Kidney (tissue), 14 donors: ENCODE results near the gene MED13L. TPM values are rescaled to one million over a fixed set of nuclear protein-coding genes. Genes with fewer than 3 reads are reported as not detected.

ENCODE experiments used
- DNase-seq, 5 donors: peaks; one replicate each; pipeline ENCODE4 v3.0.0-alpha.2; 2013 to 2020
- FAIRE-seq: peaks from 2 replicates; lab custom pipeline; 2012; peaks lifted over from hg19 to GRCh38; lab: Jason Lieb, UNC
- H3K27ac ChIP-seq, 2 donors: one replicate each; pipeline ENCODE4 v1.7.0; 2013; ENCODE audit warnings: low read depth in 2 of 2, low read length in 2 of 2, inconsistent platforms in 1 of 2
- H3K27me3 ChIP-seq: one replicate; pipeline ENCODE4 v1.7.1; 2013; ENCODE audit warnings: low read length, inconsistent platforms; ENCODE audit not compliant: control insufficient read depth, insufficient read depth
- H3K36me3 ChIP-seq, 3 donors: one replicate each; pipeline versions ENCODE4 v1.7.0 to v1.7.1; 2013; ENCODE audit warnings: low read length in 3 of 3, control low read depth in 1 of 3, inconsistent platforms in 1 of 3; ENCODE audit not compliant: insufficient read depth in 3 of 3, control insufficient read depth in 2 of 3
- H3K4me1 ChIP-seq, 3 donors: one replicate each; pipeline versions ENCODE4 v1.7.0 to v1.7.1; 2013; ENCODE audit warnings: low read length in 3 of 3, inconsistent platforms in 1 of 3, low read depth in 1 of 3; ENCODE audit not compliant: control insufficient read depth in 2 of 3, insufficient read depth in 2 of 3
- H3K4me3 ChIP-seq, 3 donors: one replicate each; pipeline versions ENCODE4 v1.7.0 to v1.8.1; 2013; ENCODE audit warnings: low read length in 3 of 3, control low read depth in 1 of 3, inconsistent platforms in 1 of 3
- H3K9ac ChIP-seq, 3 donors: one replicate each; pipeline versions ENCODE4 v1.7.0 to v1.7.1; 2013; ENCODE audit warnings: low read length in 3 of 3, control low read depth in 1 of 3, inconsistent platforms in 1 of 3
- H3K9me3 ChIP-seq, 3 donors: one replicate each; pipeline versions ENCODE4 v1.7.0 to v1.7.1; 2013; ENCODE audit warnings: low read length in 3 of 3, control low read depth in 1 of 3, inconsistent platforms in 1 of 3; ENCODE audit not compliant: control insufficient read depth in 2 of 3, insufficient read depth in 1 of 3
- CTCF ChIP-seq: IDR thresholded peaks from 3 replicates; pipeline ENCODE4 v1.5.1; 2012; ENCODE audit warnings: mild to moderate bottlenecking, moderate library complexity, borderline replicate concordance; ENCODE audit not compliant: insufficient read depth; ENCODE audit errors: extremely low read depth
- intact Hi-C: fragments of 100-400 bp; cut with DNase I; formaldehyde crosslinking; loops from one replicate; pipeline ENCODE4 v1.11.1; 2022
- polyA plus RNA-seq: library from polyadenylated mRNA; stranded (reverse); fragments of 350-450 nt; fragmentation: Illumina TruSeq; extraction: RNeasy Lipid Tissue Mini Kit (QIAGEN cat#74804); gene quantifications from one replicate; pipeline ENCODE4 v1.2.3, GENCODE V29; 2014; ENCODE audit warnings: low read depth, low replicate concordance; ENCODE audit not compliant: insufficient read depth
- total RNA-seq: library from RNA; stranded (reverse); fragmentation: NEBNext Ultra II Directional; extraction: Animal tissue kit (Norgen Biotek cat#: 25700); gene quantifications from one replicate; pipeline ENCODE4 v1.2.1, GENCODE V29; 2021
- donor health status: control.
- donor health status: control.
- donor health status: control.
- donor health status: control.
- donor health status: control.
- donor health status: DM: yes; HTN: yes; CAD: no.
- donor health status: Normal renal cell carcinoma (clear cell type).

MED13L gene
- total and polyA plus RNA-seq, 2 donors from 2014 or later, result 7.1 to 153 TPM

- Histone ChIP-seq H3K27me3 (no peaks in the 10 kb centered on the region), H3K27ac (no peak overlapping the region), H3K9me3 (no peaks in the 10 kb centered on the region), H3K9ac (no peak overlapping the region), H3K4me3 (no peak overlapping the region), H3K36me3 (peaks cover 0 to 38% (median 35%) of the 10 kb centered on the region in 3 donors), H3K4me1 (no peaks in the 10 kb centered on the region)
- intact Hi-C loops, result no loop called here
- FAIRE-seq (no peak), DNase-seq (no peak)
- TF ChIP-seq CTCF, result no peak
These were observed 316.4 kb downstream of the MED13L start for GRCh38 chr12:115960868-115961802.

- Histone ChIP-seq H3K4me1 (no peaks in the 10 kb centered on the region), H3K4me3 (no peak overlapping the region), H3K27me3 (no peaks in the 10 kb centered on the region), H3K9ac (no peak overlapping the region), H3K9me3 (no peaks in the 10 kb centered on the region), H3K27ac (no peak overlapping the region), H3K36me3 (peaks cover 0 to 18% (median 14%) of the 10 kb centered on the region in 3 donors)
- intact Hi-C loops, result no loop called here
- TF ChIP-seq CTCF, result no peak
- FAIRE-seq (no peak), DNase-seq (no peak)
These were observed 319.7 kb downstream of the MED13L start for GRCh38 chr12:115957686-115958290.

- Histone ChIP-seq H3K4me1 (no peaks in the 10 kb centered on the region), H3K27me3 (no peaks in the 10 kb centered on the region), H3K9ac (no peak overlapping the region), H3K4me3 (no peak overlapping the region), H3K9me3 (no peaks in the 10 kb centered on the region), H3K27ac (no peak overlapping the region), H3K36me3 (peaks cover 0 to 18% (median 11%) of the 10 kb centered on the region in 3 donors)
- peak in 1 of 5 donors; percentile 30 for DNase-seq
- FAIRE-seq, result no peak
- intact Hi-C loops, result no loop called here
- no peak for TF ChIP-seq CTCF
These were observed 320.8 kb downstream of the MED13L start for GRCh38 chr12:115956659-115957058.
